HEK293 (cell line): ENCODE results near the gene CCDC9.
A peak's percentile ranks its signal among the peaks of the same experiment; 100 is the strongest.

Source experiments
- BCL11A ChIP-seq: fragments of 450-650 bp; formaldehyde crosslinking; IDR thresholded peaks from 2 replicates; pipeline ENCODE4 v1.5.1; 2016; ENCODE audit warnings: low read depth, missing biosample characterization, missing genetic modification characterization
- GLIS1 ChIP-seq: fragments of 450-650 bp; formaldehyde crosslinking; IDR thresholded peaks from 2 replicates; pipeline ENCODE4 v1.5.1; 2016; ENCODE audit warnings: missing biosample characterization, missing genetic modification characterization
- GLIS2 ChIP-seq: fragments of 450-650 bp; formaldehyde crosslinking; IDR thresholded peaks from 2 replicates; pipeline ENCODE4 v1.5.1; 2016; ENCODE audit warnings: missing biosample characterization, missing genetic modification characterization
- HIC1 ChIP-seq: fragments of 450-650 bp; formaldehyde crosslinking; IDR thresholded peaks from 2 replicates; pipeline ENCODE4 v1.5.1; 2016; ENCODE audit warnings: missing biosample characterization, missing genetic modification characterization
- KLF16 ChIP-seq: fragments of 450-650 bp; formaldehyde crosslinking; IDR thresholded peaks from 2 replicates; pipeline ENCODE4 v1.5.1; 2017; ENCODE audit warnings: missing biosample characterization, missing genetic modification characterization
- KLF9 ChIP-seq: fragments of 450-650 bp; formaldehyde crosslinking; IDR thresholded peaks from 2 replicates; pipeline ENCODE4 v1.5.1; 2016; ENCODE audit warnings: missing biosample characterization, missing genetic modification characterization, low read depth
- REPIN1 ChIP-seq: fragments of 450-650 bp; formaldehyde crosslinking; IDR thresholded peaks from 2 replicates; pipeline ENCODE4 v1.5.1; 2017; ENCODE audit warnings: missing biosample characterization, missing genetic modification characterization, low read depth
- SP2 ChIP-seq: fragments of 450-650 bp; formaldehyde crosslinking; IDR thresholded peaks from 2 replicates; pipeline ENCODE4 v1.5.1; 2016; ENCODE audit warnings: missing biosample characterization, missing genetic modification characterization
- SP3 ChIP-seq: fragments of 450-650 bp; formaldehyde crosslinking; IDR thresholded peaks from 2 replicates; pipeline ENCODE4 v1.5.1; 2016; ENCODE audit warnings: missing biosample characterization, missing genetic modification characterization
- SP7 ChIP-seq: fragments of 450-650 bp; formaldehyde crosslinking; IDR thresholded peaks from 2 replicates; pipeline ENCODE4 v1.5.1; 2016; ENCODE audit warnings: missing biosample characterization, missing genetic modification characterization
- WT1 ChIP-seq: fragments of 450-650 bp; formaldehyde crosslinking; IDR thresholded peaks from 2 replicates; pipeline ENCODE4 v1.5.1; 2016; ENCODE audit warnings: missing biosample characterization, missing genetic modification characterization
- ZBTB20 ChIP-seq: fragments of 450-650 bp; formaldehyde crosslinking; IDR thresholded peaks from 2 replicates; pipeline ENCODE4 v1.5.1; 2016; ENCODE audit warnings: missing biosample characterization, missing genetic modification characterization
- ZBTB7A ChIP-seq: fragments of 450-650 bp; formaldehyde crosslinking; IDR thresholded peaks from 2 replicates; pipeline ENCODE4 v1.5.1; 2016; ENCODE audit warnings: low read depth, missing biosample characterization, missing genetic modification characterization
- ZNF16 ChIP-seq: fragments of 450-650 bp; formaldehyde crosslinking; IDR thresholded peaks from 2 replicates; pipeline ENCODE4 v1.5.1; 2016; ENCODE audit warnings: low read depth, missing biosample characterization, missing genetic modification characterization
- ZNF174 ChIP-seq: fragments of 450-650 bp; formaldehyde crosslinking; IDR thresholded peaks from 2 replicates; pipeline ENCODE4 v1.5.0; 2017; ENCODE audit warnings: missing biosample characterization, mild to moderate bottlenecking, missing genetic modification characterization
- ZNF221 ChIP-seq: fragments of 450-650 bp; formaldehyde crosslinking; IDR thresholded peaks from 2 replicates; pipeline ENCODE4 v1.5.1; 2017; ENCODE audit warnings: missing biosample characterization, missing genetic modification characterization, borderline replicate concordance
- ZNF26 ChIP-seq: fragments of 450-650 bp; formaldehyde crosslinking; IDR thresholded peaks from 2 replicates; pipeline ENCODE4 v1.5.1; 2016; ENCODE audit warnings: missing biosample characterization, missing genetic modification characterization
- ZNF394 ChIP-seq: fragments of 450-650 bp; formaldehyde crosslinking; IDR thresholded peaks from 2 replicates; pipeline ENCODE4 v1.5.1; 2016; ENCODE audit warnings: missing biosample characterization, missing genetic modification characterization, mild to moderate bottlenecking, moderate library complexity, borderline replicate concordance
- ZNF423 ChIP-seq: fragments of 450-650 bp; formaldehyde crosslinking; IDR thresholded peaks from 2 replicates; pipeline ENCODE4 v1.5.1; 2016; ENCODE audit warnings: missing biosample characterization, missing genetic modification characterization
- ZNF510 ChIP-seq: fragments of 450-650 bp; formaldehyde crosslinking; IDR thresholded peaks from 2 replicates; pipeline ENCODE4 v1.5.1; 2018; ENCODE audit warnings: mild to moderate bottlenecking, missing genetic modification characterization, missing biosample characterization; ENCODE audit not compliant: insufficient replicate concordance
- ZNF544 ChIP-seq: fragments of 450-650 bp; formaldehyde crosslinking; IDR thresholded peaks from 2 replicates; pipeline ENCODE4 v1.5.0; 2017; ENCODE audit warnings: missing biosample characterization, missing genetic modification characterization
- ZNF571 ChIP-seq: fragments of 450-650 bp; formaldehyde crosslinking; IDR thresholded peaks from 2 replicates; pipeline ENCODE4 v1.5.0; 2017; ENCODE audit warnings: missing biosample characterization, missing genetic modification characterization
- ZNF610 ChIP-seq: fragments of 450-650 bp; formaldehyde crosslinking; IDR thresholded peaks from 2 replicates; pipeline ENCODE4 v1.5.1; 2016; ENCODE audit warnings: missing biosample characterization, missing genetic modification characterization, borderline replicate concordance
- ZNF624 ChIP-seq: fragments of 450-650 bp; formaldehyde crosslinking; IDR thresholded peaks from 2 replicates; pipeline ENCODE4 v1.5.1; 2017; ENCODE audit warnings: missing biosample characterization, missing genetic modification characterization
- ZNF670 ChIP-seq: fragments of 450-650 bp; formaldehyde crosslinking; IDR thresholded peaks from 2 replicates; pipeline ENCODE4 v1.5.1; 2016; ENCODE audit warnings: missing biosample characterization, missing genetic modification characterization, low read depth
- ZNF747 ChIP-seq: fragments of 450-650 bp; formaldehyde crosslinking; IDR thresholded peaks from 2 replicates; pipeline ENCODE4 v1.5.1; 2016; ENCODE audit warnings: missing biosample characterization, missing genetic modification characterization
- ZNF76 ChIP-seq: fragments of 450-650 bp; formaldehyde crosslinking; IDR thresholded peaks from 2 replicates; pipeline ENCODE4; 2016; ENCODE audit warnings: low read depth, missing biosample characterization, missing genetic modification characterization, borderline replicate concordance
- ZNF776 ChIP-seq: fragments of 450-650 bp; formaldehyde crosslinking; IDR thresholded peaks from 2 replicates; pipeline ENCODE4 v1.5.0; 2017; ENCODE audit warnings: missing biosample characterization, missing genetic modification characterization, borderline replicate concordance
- ZNF791 ChIP-seq: fragments of 450-650 bp; formaldehyde crosslinking; IDR thresholded peaks from 2 replicates; pipeline ENCODE4 v1.5.1; 2016; ENCODE audit warnings: missing biosample characterization, missing genetic modification characterization
- ZNF792 ChIP-seq: fragments of 450-650 bp; formaldehyde crosslinking; IDR thresholded peaks from 2 replicates; pipeline ENCODE4 v1.5.1; 2016; ENCODE audit warnings: missing biosample characterization, missing genetic modification characterization
- ZNF843 ChIP-seq: fragments of 450-650 bp; formaldehyde crosslinking; IDR thresholded peaks from 2 replicates; pipeline ENCODE4 v1.5.1; 2016; ENCODE audit warnings: missing biosample characterization, missing genetic modification characterization
- ZSCAN30 ChIP-seq: fragments of 450-650 bp; IDR thresholded peaks from 2 replicates; pipeline ENCODE4 v1.5.1; 2018; ENCODE audit warnings: missing biosample characterization, mild to moderate bottlenecking, missing genetic modification characterization, moderate library complexity
- ZXDB ChIP-seq: fragments of 450-650 bp; formaldehyde crosslinking; IDR thresholded peaks from 2 replicates; pipeline ENCODE4 v1.5.1; 2016; ENCODE audit warnings: missing biosample characterization, missing genetic modification characterization
- TF ChIP-seq, protein P1 (sequence below): fragments of 450-650 bp; formaldehyde crosslinking; IDR thresholded peaks from 2 replicates; pipeline ENCODE4 v1.5.1; 2016; ENCODE audit warnings: missing biosample characterization, missing genetic modification characterization

The CCDC9 gene

GRCh38 chr19:47231215-47232054, 24.9 kb upstream of the CCDC9 start (continued):
- TF ChIP-seq ZNF76 (peak; percentile 30; the same call in 1 of the 2 replicates), REPIN1 (peak; percentile 82; the same call in 1 of the 2 replicates), ZNF791 (tag by site-specific recombination) (no peak), ZNF610 (tag by site-specific recombination) (no peak), ZNF544 (tag by site-specific recombination) (no peak), WT1 (tag by site-specific recombination) (peak; percentile 40; the same call in 1 of the 2 replicates), ZNF670 (tag by site-specific recombination) (no peak), ZNF571 (tag by site-specific recombination) (no peak), KLF9 (peak; percentile 90), ZNF174 (tag by site-specific recombination) (no peak), KLF16 (peak; percentile 83), ZBTB20 (tag by site-specific recombination) (peak; percentile 92), ZNF26 (tag by site-specific recombination) (peak; percentile 93), ZNF792 (tag by site-specific recombination) (peak; percentile 83; the same call in 1 of the 2 replicates), GLIS2 (tag by site-specific recombination) (peak; percentile 95), ZNF747 (no peak), ZNF423 (tag by site-specific recombination) (no peak), ZNF221 (tag by site-specific recombination) (no peak), ZBTB7A (peak; percentile 96), ZSCAN30 (peak; percentile 41; the same call in 1 of the 2 replicates), ZNF776 (tag by site-specific recombination) (no peak), HIC1 (no peak), ZNF843 (no peak; the same call in 1 of the 2 replicates), ZNF16 (tag by site-specific recombination) (no peak), SP3 (tag by site-specific recombination) (peak; percentile 55), ZXDB (peak; percentile 96), GLIS1 (tag by site-specific recombination) (peak; percentile 91), SP7 (peak; percentile 84), SP2 (tag by site-specific recombination) (peak; percentile 35), ZNF624 (tag by site-specific recombination) (0 out of 2 replicates have a peak, but pooled peaks have one; percentile 63), ZNF394 (tag by site-specific recombination) (no peak; the same call in 1 of the 2 replicates), BCL11A (tag by site-specific recombination) (no peak), ZNF510 (tag by site-specific recombination) (no peak)
- TF ChIP-seq, protein P1, sequence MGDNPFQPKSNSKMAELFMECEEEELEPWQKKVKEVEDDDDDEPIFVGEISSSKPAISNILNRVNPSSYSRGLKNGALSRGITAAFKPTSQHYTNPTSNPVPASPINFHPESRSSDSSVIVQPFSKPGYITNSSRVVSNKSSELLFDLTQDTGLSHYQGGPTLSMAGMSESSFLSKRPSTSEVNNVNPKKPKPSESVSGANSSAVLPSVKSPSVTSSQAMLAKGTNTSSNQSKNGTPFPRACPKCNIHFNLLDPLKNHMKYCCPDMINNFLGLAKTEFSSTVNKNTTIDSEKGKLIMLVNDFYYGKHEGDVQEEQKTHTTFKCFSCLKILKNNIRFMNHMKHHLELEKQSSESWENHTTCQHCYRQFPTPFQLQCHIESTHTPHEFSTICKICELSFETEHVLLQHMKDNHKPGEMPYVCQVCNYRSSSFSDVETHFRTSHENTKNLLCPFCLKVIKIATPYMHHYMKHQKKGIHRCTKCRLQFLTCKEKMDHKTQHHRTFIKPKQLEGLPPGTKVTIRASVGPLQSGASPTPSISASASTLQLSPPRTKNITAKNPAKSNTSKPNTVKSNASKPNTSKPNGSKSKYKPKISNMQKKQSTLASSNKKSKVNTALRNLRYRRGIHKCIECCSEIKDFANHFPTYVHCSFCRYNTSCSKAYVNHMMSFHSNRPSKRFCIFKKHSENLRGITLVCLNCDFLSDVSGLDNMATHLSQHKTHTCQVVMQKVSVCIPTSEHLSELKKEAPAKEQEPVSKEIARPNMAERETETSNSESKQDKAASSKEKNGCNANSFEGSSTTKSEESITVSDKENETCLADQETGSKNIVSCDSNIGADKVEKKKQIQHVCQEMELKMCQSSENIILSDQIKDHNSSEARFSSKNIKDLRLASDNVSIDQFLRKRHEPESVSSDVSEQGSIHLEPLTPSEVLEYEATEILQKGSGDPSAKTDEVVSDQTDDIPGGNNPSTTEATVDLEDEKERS (tag by site-specific recombination), result peak; percentile 78; the same call in 1 of the 2 replicates
